HepG2 (cell line): ENCODE results near the gene TIFAB. TPM values are rescaled to one million over a fixed set of nuclear protein-coding genes. Genes with fewer than 3 reads are reported as not detected.

Source experiments
- CC2D1A ChIP-seq: sonication (generic); formaldehyde crosslinking; IDR thresholded peaks from 2 replicates; pipeline ENCODE4 v1.8.1; 2023; ENCODE audit warnings: mild to moderate bottlenecking, missing genetic modification reagents
- HNRNPH1 ChIP-seq: fragments of 200-400 bp; formaldehyde crosslinking; optimal IDR thresholded peaks from 2 replicates; pipeline ENCODE3; 2017; ENCODE audit warnings: mild to moderate bottlenecking, low read depth, low read length
- KLF6 ChIP-seq: IDR thresholded peaks from 2 replicates; pipeline ENCODE4 v1.8.0; 2016; ENCODE audit warnings: missing biosample characterization, missing genetic modification reagents
- RELA ChIP-seq: sonication (generic); formaldehyde crosslinking; IDR thresholded peaks from 2 replicates; pipeline ENCODE4 v1.4.0; 2020; ENCODE audit warnings: missing genetic modification reagents
- SMARCE1 ChIP-seq: fragments of 450-650 bp; IDR thresholded peaks from 2 replicates; pipeline ENCODE4 v1.6.1; 2017; ENCODE audit warnings: borderline replicate concordance
- SP1 ChIP-seq, 2 experiments: fragments of 450-650 bp in 1 of 2; sonication (generic) in 1 of 2; formaldehyde crosslinking in 1 of 2; IDR thresholded peaks; 2 replicates each; pipeline versions ENCODE4 v1.4.0 to v1.6.1; 2016 to 2020; ENCODE audit warnings: missing genetic modification reagents in 1 of 2
- ZFP36L1 ChIP-seq: sonication (generic); formaldehyde crosslinking; IDR thresholded peaks from 2 replicates; pipeline ENCODE4 v1.8.0; 2022; ENCODE audit warnings: mild to moderate bottlenecking, missing genetic modification reagents, moderate library complexity
- ZNF777 ChIP-seq: sonication (generic); formaldehyde crosslinking; IDR thresholded peaks from 2 replicates; pipeline ENCODE4 v1.4.0; 2020; ENCODE audit warnings: missing genetic modification reagents
- polyA plus RNA-seq, 8 experiments: library from polyadenylated mRNA; depleted of rRNA in 3 of 8; stranded (reverse) in 7 of 8; unstranded in 1 of 8; fragments of >200 nt; fragmentation: Illumina TruSeq in 4 of 8; extraction: Trizol in 4 of 8; gene quantifications; 2 replicates each; pipeline versions ENCODE4 v1.2.1 to v1.2.3, GENCODE V29; 2011 to 2016; ENCODE audit warnings: low read depth in 4 of 8, missing spikeins in 1 of 8, mixed read lengths in 1 of 8; ENCODE audit not compliant: insufficient read depth in 1 of 8
- total RNA-seq, 5 experiments: library from RNA; depleted of rRNA; stranded (reverse); fragments of >200 nt; fragmentation: Illumina TruSeq; extraction: Trizol; gene quantifications; 2 replicates each; pipeline ENCODE4 v1.2.3, GENCODE V29; 2016; ENCODE audit warnings: low read depth in 1 of 5
- TF ChIP-seq, protein P1 (sequence below): conservative IDR thresholded peaks from 2 replicates; pipeline ENCODE4 v1.6.1; 2018; ENCODE audit warnings: missing genetic modification reagents
- TF ChIP-seq, protein P2 (sequence below): sonication (generic); formaldehyde crosslinking; IDR thresholded peaks from 2 replicates; pipeline ENCODE4 v1.4.0; 2020; ENCODE audit warnings: mild to moderate bottlenecking, missing genetic modification reagents
- TF ChIP-seq, protein P3 (sequence below): sonication (generic); formaldehyde crosslinking; conservative IDR thresholded peaks from 2 replicates; pipeline ENCODE4 v1.5.0; 2020; ENCODE audit warnings: missing genetic modification reagents
- TF ChIP-seq, protein P4 (sequence below): sonication (generic); formaldehyde crosslinking; IDR thresholded peaks from 2 replicates; pipeline ENCODE4 v1.4.0; 2020; ENCODE audit warnings: missing genetic modification reagents
- TF ChIP-seq, protein P5 (sequence below): sonication (generic); formaldehyde crosslinking; IDR thresholded peaks from 2 replicates; pipeline ENCODE4 v1.9.0; 2022; ENCODE audit warnings: low read depth, missing genetic modification reagents
- TF ChIP-seq, protein P6 (sequence below): sonication (generic); formaldehyde crosslinking; IDR thresholded peaks from 2 replicates; pipeline ENCODE4 v1.4.0; 2020; ENCODE audit warnings: missing genetic modification reagents

TIFAB gene
- total and polyA plus RNA-seq, 2 of the 13 experiments (the other 11 are each of a cell fraction or from before 2014, with no cell fraction given), result not detected

DNA sequence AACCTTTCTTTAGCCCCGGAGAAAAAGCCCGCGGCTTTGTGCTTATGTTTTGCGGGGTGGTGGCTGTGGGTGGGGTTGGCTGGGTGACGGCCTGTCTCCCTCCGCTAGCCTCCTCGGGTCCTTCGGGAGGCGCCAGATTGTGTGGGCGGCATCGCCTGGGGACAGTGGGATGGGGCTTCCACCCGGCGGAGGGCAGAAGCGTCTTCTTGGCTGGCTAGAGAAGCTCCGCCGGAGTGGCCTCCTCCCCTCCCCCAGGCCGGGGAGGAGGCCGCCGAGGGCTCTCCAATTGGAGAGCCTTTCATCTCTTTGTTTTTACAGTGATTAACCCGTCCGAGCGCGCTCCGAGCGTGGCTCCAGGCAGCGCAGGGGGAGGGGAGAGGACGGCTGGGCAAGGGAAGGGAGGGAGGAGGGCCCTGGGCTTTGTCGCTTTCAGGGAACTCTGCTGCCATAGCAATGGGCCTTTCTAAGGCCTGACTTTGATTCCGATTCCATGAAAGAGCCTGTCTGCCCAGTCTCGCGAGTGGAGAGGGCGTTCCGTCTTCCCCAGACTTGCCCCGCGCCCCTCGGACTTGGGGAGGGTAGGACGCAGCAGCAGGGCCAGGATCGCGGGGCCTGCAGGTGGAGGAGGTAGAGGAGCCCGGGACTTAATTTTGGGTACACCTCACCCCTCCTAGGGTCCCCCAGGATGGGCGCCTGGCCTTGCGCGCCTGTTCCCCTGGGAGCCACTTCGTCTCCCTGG lies 36.7 kb upstream of the TIFAB start (continued):
- TF ChIP-seq, protein P1, sequence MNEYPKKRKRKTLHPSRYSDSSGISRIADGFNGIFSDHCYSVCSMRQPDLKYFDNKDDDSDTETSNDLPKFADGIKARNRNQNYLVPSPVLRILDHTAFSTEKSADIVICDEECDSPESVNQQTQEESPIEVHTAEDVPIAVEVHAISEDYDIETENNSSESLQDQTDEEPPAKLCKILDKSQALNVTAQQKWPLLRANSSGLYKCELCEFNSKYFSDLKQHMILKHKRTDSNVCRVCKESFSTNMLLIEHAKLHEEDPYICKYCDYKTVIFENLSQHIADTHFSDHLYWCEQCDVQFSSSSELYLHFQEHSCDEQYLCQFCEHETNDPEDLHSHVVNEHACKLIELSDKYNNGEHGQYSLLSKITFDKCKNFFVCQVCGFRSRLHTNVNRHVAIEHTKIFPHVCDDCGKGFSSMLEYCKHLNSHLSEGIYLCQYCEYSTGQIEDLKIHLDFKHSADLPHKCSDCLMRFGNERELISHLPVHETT (CRISPR knock-in tag), result no peak
- TF ChIP-seq SP1 (IDR thresholded peaks at IDR 0.05), result no peak
- no peak for TF ChIP-seq SP1 (CRISPR knock-in tag; IDR thresholded peaks at IDR 0.05)
- TF ChIP-seq KLF6 (CRISPR knock-in tag), result no peak
- TF ChIP-seq ZNF777 (CRISPR knock-in tag), result peak; percentile 10; the same call in 1 of the 2 replicates
- TF ChIP-seq, protein P2, sequence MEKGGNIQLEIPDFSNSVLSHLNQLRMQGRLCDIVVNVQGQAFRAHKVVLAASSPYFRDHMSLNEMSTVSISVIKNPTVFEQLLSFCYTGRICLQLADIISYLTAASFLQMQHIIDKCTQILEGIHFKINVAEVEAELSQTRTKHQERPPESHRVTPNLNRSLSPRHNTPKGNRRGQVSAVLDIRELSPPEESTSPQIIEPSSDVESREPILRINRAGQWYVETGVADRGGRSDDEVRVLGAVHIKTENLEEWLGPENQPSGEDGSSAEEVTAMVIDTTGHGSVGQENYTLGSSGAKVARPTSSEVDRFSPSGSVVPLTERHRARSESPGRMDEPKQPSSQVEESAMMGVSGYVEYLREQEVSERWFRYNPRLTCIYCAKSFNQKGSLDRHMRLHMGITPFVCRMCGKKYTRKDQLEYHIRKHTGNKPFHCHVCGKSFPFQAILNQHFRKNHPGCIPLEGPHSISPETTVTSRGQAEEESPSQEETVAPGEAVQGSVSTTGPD (CRISPR knock-in tag), result no peak
- TF ChIP-seq, protein P3, sequence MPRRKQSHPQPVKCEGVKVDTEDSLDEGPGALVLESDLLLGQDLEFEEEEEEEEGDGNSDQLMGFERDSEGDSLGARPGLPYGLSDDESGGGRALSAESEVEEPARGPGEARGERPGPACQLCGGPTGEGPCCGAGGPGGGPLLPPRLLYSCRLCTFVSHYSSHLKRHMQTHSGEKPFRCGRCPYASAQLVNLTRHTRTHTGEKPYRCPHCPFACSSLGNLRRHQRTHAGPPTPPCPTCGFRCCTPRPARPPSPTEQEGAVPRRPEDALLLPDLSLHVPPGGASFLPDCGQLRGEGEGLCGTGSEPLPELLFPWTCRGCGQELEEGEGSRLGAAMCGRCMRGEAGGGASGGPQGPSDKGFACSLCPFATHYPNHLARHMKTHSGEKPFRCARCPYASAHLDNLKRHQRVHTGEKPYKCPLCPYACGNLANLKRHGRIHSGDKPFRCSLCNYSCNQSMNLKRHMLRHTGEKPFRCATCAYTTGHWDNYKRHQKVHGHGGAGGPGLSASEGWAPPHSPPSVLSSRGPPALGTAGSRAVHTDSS (CRISPR knock-in tag), result no peak
- TF ChIP-seq ZFP36L1, result no peak
- no peak for TF ChIP-seq HNRNPH1
- no peak for TF ChIP-seq RELA
- TF ChIP-seq SMARCE1, result no peak
- TF ChIP-seq, protein P4, sequence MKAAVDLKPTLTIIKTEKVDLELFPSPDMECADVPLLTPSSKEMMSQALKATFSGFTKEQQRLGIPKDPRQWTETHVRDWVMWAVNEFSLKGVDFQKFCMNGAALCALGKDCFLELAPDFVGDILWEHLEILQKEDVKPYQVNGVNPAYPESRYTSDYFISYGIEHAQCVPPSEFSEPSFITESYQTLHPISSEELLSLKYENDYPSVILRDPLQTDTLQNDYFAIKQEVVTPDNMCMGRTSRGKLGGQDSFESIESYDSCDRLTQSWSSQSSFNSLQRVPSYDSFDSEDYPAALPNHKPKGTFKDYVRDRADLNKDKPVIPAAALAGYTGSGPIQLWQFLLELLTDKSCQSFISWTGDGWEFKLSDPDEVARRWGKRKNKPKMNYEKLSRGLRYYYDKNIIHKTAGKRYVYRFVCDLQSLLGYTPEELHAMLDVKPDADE (CRISPR knock-in tag), result no peak
- TF ChIP-seq CC2D1A (CRISPR knock-in tag), result no peak
- TF ChIP-seq, protein P5, sequence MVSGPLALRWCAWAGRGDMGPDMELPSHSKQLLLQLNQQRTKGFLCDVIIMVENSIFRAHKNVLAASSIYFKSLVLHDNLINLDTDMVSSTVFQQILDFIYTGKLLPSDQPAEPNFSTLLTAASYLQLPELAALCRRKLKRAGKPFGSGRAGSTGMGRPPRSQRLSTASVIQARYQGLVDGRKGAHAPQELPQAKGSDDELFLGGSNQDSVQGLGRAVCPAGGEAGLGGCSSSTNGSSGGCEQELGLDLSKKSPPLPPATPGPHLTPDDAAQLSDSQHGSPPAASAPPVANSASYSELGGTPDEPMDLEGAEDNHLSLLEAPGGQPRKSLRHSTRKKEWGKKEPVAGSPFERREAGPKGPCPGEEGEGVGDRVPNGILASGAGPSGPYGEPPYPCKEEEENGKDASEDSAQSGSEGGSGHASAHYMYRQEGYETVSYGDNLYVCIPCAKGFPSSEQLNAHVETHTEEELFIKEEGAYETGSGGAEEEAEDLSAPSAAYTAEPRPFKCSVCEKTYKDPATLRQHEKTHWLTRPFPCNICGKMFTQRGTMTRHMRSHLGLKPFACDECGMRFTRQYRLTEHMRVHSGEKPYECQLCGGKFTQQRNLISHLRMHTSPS (CRISPR knock-in tag), result no peak
- TF ChIP-seq, protein P6, sequence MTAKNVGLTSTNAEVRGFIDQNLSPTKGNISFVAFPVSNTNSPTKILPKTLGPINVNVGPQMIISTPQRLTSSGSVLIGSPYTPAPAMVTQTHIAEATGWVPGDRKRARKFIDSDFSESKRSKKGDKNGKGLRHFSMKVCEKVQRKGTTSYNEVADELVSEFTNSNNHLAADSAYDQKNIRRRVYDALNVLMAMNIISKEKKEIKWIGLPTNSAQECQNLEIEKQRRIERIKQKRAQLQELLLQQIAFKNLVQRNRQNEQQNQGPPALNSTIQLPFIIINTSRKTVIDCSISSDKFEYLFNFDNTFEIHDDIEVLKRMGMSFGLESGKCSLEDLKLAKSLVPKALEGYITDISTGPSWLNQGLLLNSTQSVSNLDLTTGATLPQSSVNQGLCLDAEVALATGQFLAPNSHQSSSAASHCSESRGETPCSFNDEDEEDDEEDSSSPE (CRISPR knock-in tag), result no peak
